LNCaP clone FGC (cell line): Measurements from ENCODE around the gene JAG1.

Source experiments
- DNase-seq: peaks from one replicate; pipeline ENCODE4 v3.0.0-alpha.2; 2011; ENCODE audit warnings: low read depth
- H3K4me3 ChIP-seq: 2 replicates; pipeline ENCODE4 v1.5.1; 2011; ENCODE audit warnings: mild to moderate bottlenecking, low read depth, low read length, control low read depth
- CTCF ChIP-seq: IDR thresholded peaks from 2 replicates; pipeline ENCODE4 v1.5.1; 2012; ENCODE audit warnings: mild to moderate bottlenecking; ENCODE audit not compliant: control insufficient read depth, insufficient read depth; ENCODE audit errors: extremely low read depth

JAG1 gene

DNA sequence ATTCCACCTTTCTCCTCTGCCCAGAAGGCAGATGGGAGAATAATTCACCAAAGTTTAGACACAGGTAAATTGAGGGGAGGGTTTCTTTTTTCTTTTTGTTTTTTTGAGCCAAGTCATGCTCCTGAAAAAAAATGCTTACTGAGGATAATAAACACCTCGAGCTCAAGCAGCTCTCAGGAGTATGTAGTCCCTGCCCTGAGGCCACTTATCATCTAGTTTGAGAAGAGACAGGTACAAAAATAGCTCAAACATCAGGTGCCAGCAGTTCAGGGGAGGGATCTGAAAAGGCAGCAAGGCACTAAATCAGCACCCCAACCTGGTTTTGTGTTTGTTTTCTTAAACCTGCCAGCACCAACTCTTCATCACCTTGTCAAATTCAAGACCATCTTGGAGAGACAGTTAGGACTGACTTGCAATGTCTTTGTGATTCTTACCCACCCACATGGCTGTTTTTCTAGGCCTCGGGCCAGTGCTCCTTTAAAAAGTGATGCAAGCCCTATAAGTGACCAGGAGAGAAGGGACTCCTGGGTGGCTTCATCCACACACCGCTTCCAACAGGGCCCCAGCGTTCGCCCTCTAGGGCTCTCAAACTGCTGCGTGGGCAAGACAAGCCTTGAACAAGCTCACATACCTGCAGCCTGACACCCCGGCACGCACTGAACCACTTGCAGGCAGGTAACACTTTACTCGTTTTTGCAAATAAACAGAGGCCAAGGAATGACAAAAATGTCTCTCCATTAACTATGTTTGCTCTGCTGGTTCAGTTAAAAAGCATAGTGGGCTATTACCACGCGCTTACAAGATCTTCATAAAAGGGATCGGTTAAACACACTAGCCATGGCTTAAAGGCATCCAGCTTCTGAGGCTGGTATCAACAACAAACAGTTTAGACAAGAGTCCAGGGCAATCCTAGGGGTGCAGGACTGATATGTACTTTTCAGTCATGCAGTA, 13.9 kb downstream of the JAG1 start:
- no peak for DNase-seq
- TF ChIP-seq CTCF, result no peak

GRCh38 chr20:10658876-10659632, 14.7 kb downstream of the JAG1 start:
- no peak for TF ChIP-seq CTCF
- DNase-seq, result peak; percentile 91

More for the DNA sequence above, 13.9 kb downstream of the JAG1 start:
- H3K4me3 ChIP-seq, result no peak overlapping the region

DNA sequence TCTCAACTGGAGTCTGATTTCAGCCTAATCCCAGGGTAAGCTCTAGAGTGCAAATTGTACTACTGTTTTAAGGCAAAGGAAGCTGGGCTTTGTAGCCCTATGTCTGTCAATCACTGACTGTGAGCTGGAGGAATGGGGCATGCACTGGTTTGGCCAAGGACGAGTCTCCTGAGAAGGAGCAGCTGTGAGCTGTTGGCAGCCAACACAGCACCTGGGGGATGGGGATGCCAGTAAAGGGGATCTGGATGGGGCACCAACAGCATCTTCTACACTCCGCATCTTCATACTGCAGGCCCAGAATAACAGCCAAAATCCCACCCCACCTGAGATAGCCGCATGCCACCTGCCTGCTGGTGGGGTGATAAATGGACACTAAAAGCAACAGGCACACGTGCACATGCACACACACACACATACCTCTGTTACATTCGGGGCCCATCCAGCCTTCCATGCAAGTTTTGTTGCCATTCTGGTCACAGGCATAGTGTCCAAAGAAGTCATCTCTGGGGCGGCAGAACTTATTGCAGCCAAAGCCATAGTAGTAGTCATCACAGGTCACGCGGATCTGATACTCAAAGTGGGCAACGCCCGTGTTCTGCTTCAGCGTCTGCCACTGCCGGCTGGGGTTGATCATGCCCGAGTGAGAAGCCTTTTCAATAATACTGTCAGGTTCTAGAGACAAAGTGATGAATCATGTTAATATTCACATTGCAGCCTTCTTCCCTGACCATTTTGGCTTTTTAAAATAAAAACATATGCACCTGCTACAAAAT, 15.6 kb downstream of the JAG1 start:
- no peak for DNase-seq
- TF ChIP-seq CTCF, result no peak
- no peak overlapping the region for H3K4me3 ChIP-seq

More at GRCh38 chr20:10658876-10659632, 14.7 kb downstream of the JAG1 start:
- H3K4me3 ChIP-seq, result no peak overlapping the region

DNA sequence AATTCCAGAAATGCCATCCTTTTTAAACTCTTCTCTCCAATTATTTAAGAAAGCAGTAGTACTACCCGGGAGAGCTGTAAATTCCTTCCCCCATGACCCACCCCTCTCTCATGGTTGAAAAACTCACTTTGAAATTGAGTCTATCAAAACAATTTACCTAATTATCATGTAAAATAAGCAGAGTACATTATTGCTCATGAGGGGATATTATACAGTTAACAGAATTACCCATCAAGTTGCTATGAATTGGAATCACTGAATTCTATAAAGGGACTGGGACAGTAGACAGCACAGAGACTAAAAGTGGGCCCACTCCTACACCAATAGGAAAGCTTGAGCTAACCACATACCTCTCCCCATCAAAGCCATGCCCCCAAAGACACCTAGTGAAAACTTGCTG, 16.3 kb downstream of the JAG1 start:
- no peak for TF ChIP-seq CTCF
- no peak overlapping the region for H3K4me3 ChIP-seq
- no peak for DNase-seq

- no peak overlapping the region for H3K4me3 ChIP-seq
- DNase-seq, result no peak
- TF ChIP-seq CTCF, result no peak
These were observed 17.8 kb downstream of the JAG1 start for GRCh38 chr20:10655720-10656669.
